Measurements from ENCODE around the gene CELF4.

The CELF4 gene

GRCh38 chr18:37537868-37538525 lies 27.6 kb downstream of the CELF4 start:
- Histone ChIP-seq H3K9me3 (ENCODE audit: control insufficient read depth, insufficient read depth, low read length) (no peaks in the 10 kb centered on the region), H3K4me2 (ENCODE audit: low read length) (no peak overlapping the region), H3K4me1 (ENCODE audit: control insufficient read depth, low read length) (peaks cover 22% of the 10 kb centered on the region), H3K9me2 (replicated peaks; ENCODE audit: control insufficient read depth, low read length) (no peaks in the 10 kb centered on the region), H3K79me2 (ENCODE audit: control insufficient read depth, low read length) (no peaks in the 10 kb centered on the region), H3K36me3 (ENCODE audit: control insufficient read depth, low read length) (no peaks in the 10 kb centered on the region), H3K4me3 (ENCODE audit: low read length) (no peak overlapping the region), H4K20me1 (ENCODE audit: control insufficient read depth, insufficient read depth, low read depth, low read length) (no peaks in the 10 kb centered on the region), H3K27ac (ENCODE audit: low read depth, low read length) (no peak overlapping the region), H3K27me3 (ENCODE audit: control insufficient read depth, low read length) (no peaks in the 10 kb centered on the region), H3F3A (ENCODE audit: control insufficient read depth, insufficient read depth) (no peaks in the 10 kb centered on the region)
- TF ChIP-seq CTCF (IDR thresholded peaks at IDR 0.05; ENCODE audit: low read depth, low read length, poor library complexity, severe bottlenecking): peak; percentile 85
- TF ChIP-seq EZH2phosphoT487 (IDR thresholded peaks at IDR 0.05; ENCODE audit: borderline replicate concordance, low read length): no peak

- Histone ChIP-seq H3K4me1 (ENCODE audit: control insufficient read depth, low read length) (peaks cover 22% of the 10 kb centered on the region), H3K4me2 (ENCODE audit: low read length) (no peak overlapping the region)
Observed at GRCh38 chr18:37536656-37537055, 28.9 kb downstream of the CELF4 start.

GRCh38 chr18:37535968-37536367 lies 29.6 kb downstream of the CELF4 start:
- no peaks in the 10 kb centered on the region for H3K36me3 ChIP-seq (ENCODE audit: control insufficient read depth, low read length)
- no peaks in the 10 kb centered on the region for H3K9me2 ChIP-seq (replicated peaks; ENCODE audit: control insufficient read depth, low read length)
- no peaks in the 10 kb centered on the region for H3K79me2 ChIP-seq (ENCODE audit: control insufficient read depth, low read length)
- peaks cover 22% of the 10 kb centered on the region for H3K4me1 ChIP-seq (ENCODE audit: control insufficient read depth, low read length)
- H3K27ac ChIP-seq (ENCODE audit: low read depth, low read length): no peak overlapping the region
- H3K4me3 ChIP-seq (ENCODE audit: low read length): no peak overlapping the region
- no peaks in the 10 kb centered on the region for H3K27me3 ChIP-seq (ENCODE audit: control insufficient read depth, low read length)
- H3K9me3 ChIP-seq (ENCODE audit: control insufficient read depth, insufficient read depth, low read length): no peaks in the 10 kb centered on the region
- H4K20me1 ChIP-seq (ENCODE audit: control insufficient read depth, insufficient read depth, low read depth, low read length): no peaks in the 10 kb centered on the region
- no peak overlapping the region for H3K4me2 ChIP-seq (ENCODE audit: low read length)
- TF ChIP-seq EZH2phosphoT487 (IDR thresholded peaks at IDR 0.05; ENCODE audit: borderline replicate concordance, low read length): no peak
- TF ChIP-seq CTCF (IDR thresholded peaks at IDR 0.05; ENCODE audit: low read depth, low read length, poor library complexity, severe bottlenecking): no peak
- H3F3A ChIP-seq (ENCODE audit: control insufficient read depth, insufficient read depth): no peaks in the 10 kb centered on the region

More at GRCh38 chr18:37536656-37537055, 28.9 kb downstream of the CELF4 start:
- no peaks in the 10 kb centered on the region for H3F3A ChIP-seq (ENCODE audit: control insufficient read depth, insufficient read depth)
- no peak overlapping the region for H3K27ac ChIP-seq (ENCODE audit: low read depth, low read length)
- H4K20me1 ChIP-seq (ENCODE audit: control insufficient read depth, insufficient read depth, low read depth, low read length): no peaks in the 10 kb centered on the region
- no peak overlapping the region for H3K4me3 ChIP-seq (ENCODE audit: low read length)
- H3K79me2 ChIP-seq (ENCODE audit: control insufficient read depth, low read length): no peaks in the 10 kb centered on the region
- TF ChIP-seq EZH2phosphoT487 (IDR thresholded peaks at IDR 0.05; ENCODE audit: borderline replicate concordance, low read length): no peak
- TF ChIP-seq CTCF (IDR thresholded peaks at IDR 0.05; ENCODE audit: low read depth, low read length, poor library complexity, severe bottlenecking): no peak
- H3K27me3 ChIP-seq (ENCODE audit: control insufficient read depth, low read length): no peaks in the 10 kb centered on the region
- no peaks in the 10 kb centered on the region for H3K36me3 ChIP-seq (ENCODE audit: control insufficient read depth, low read length)
- H3K9me2 ChIP-seq (replicated peaks; ENCODE audit: control insufficient read depth, low read length): no peaks in the 10 kb centered on the region
- H3K9me3 ChIP-seq (ENCODE audit: control insufficient read depth, insufficient read depth, low read length): no peaks in the 10 kb centered on the region
